Testis (tissue), 3 donors: ENCODE measurements around the gene ATAD3C. TPM values are rescaled to one million over a fixed set of nuclear protein-coding genes. Genes with fewer than 3 reads are reported as not detected.
A peak's percentile ranks its signal among the peaks of the same experiment; 100 is the strongest.

Experiments
- DNase-seq: peaks from one replicate; pipeline ENCODE4 v3.0.0-alpha.2; 2019
- H3K27ac ChIP-seq, 2 donors: fragments of 200-600 bp; sonication (generic); one replicate each; pipeline ENCODE4 v1.5.1; 2019
- H3K27me3 ChIP-seq: fragments of 200-600 bp; sonication (generic); one replicate; pipeline ENCODE4 v1.5.1; 2019
- H3K36me3 ChIP-seq: fragments of 200-600 bp; sonication (generic); one replicate; pipeline ENCODE4 v1.5.1; 2017; ENCODE audit warnings: low read depth; ENCODE audit errors: missing control alignments
- H3K4me1 ChIP-seq: fragments of 200-600 bp; sonication (generic); one replicate; pipeline ENCODE4 v1.5.1; 2019
- H3K4me3 ChIP-seq, 2 donors: fragments of 200-600 bp; sonication (generic); one replicate each; pipeline ENCODE4 v1.5.1; 2017 to 2019
- H3K9me3 ChIP-seq: fragments of 200-600 bp; sonication (generic); one replicate; pipeline ENCODE4 v1.5.1; 2017
- CTCF ChIP-seq, 3 experiments: fragments of 450-650 bp in 2 of 3; fragments of 200-600 bp in 1 of 3; sonication (generic) in 1 of 3; IDR thresholded peaks; one replicate each; pipeline ENCODE4 v1.5.1; 2016 to 2019; ENCODE audit warnings: antibody characterized with exemption in 3 of 3, mild to moderate bottlenecking in 2 of 3, moderate library complexity in 1 of 3
- POLR2A ChIP-seq: fragments of 450-650 bp; IDR thresholded peaks from one replicate; pipeline ENCODE4 v1.6.1; 2017; ENCODE audit warnings: antibody characterized with exemption, mild to moderate bottlenecking, moderate library complexity
- WGBS, 2 donors: methylation state at CpG; one replicate each; pipeline ENCODE4 v1.1.5; 2018; 5-methylcytosine and 5-hydroxymethylcytosine counted together
- intact Hi-C: fragments of 100-400 bp; cut with DNase I; formaldehyde crosslinking; loops from one replicate; pipeline ENCODE4 v1.15.1; 2023; ENCODE audit warnings: low total_unique reads
- polyA plus RNA-seq: library from polyadenylated mRNA; stranded (reverse); fragments of 350-450 nt; fragmentation: Illumina TruSeq; extraction: RNeasy Lipid Tissue Mini Kit (QIAGEN cat#74804); gene quantifications from one replicate; pipeline ENCODE4 v1.2.3, GENCODE V29; 2014; ENCODE audit warnings: low read depth, low replicate concordance; ENCODE audit not compliant: insufficient read depth
- total RNA-seq, 2 donors: library from RNA; depleted of rRNA; stranded (reverse); fragments of >200 nt; gene quantifications; one replicate each; pipeline ENCODE4 v1.2.3, GENCODE V29; 2016

The ATAD3C gene
- total and polyA plus RNA-seq, 3 donors from 2014 or later: 1.3 to 3.0 (median 1.5) TPM

DNA sequence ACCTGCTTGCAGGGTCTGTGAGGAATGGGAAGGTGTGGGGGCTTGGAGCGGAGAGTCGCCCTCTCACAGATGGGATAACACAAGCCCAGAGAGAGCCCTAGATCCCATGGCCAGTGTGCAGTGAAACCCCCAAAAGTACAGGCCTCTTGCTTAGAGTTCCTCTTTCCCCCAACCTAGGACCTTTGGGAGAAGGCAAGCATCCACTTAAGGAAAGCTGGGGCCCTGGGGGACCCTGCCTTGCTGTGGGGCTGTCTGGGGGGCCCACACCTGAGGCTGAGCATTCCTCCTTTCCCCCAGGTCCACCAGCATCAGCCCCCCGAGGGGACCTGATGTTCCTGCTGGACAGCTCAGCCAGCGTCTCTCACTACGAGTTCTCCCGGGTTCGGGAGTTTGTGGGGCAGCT lies 12.9 kb upstream of the ATAD3C start:
- H3K27ac ChIP-seq: no peak overlapping the region
- H3K27me3 ChIP-seq: no peaks in the 10 kb centered on the region
- intact Hi-C loops: no loop called here
- TF ChIP-seq CTCF (IDR thresholded peaks at IDR 0.05) (no peak), POLR2A (no peak)
- H3K9me3 ChIP-seq: no peaks in the 10 kb centered on the region
- 82 to 84% methylated on average over 7 of the region's 7 CpGs for WGBS, 2 donors
- no peaks in the 10 kb centered on the region for H3K36me3 ChIP-seq
- peak overlapping the region in 1 of 2 donors; percentile 59 for H3K4me3 ChIP-seq
- peaks cover 72% of the 10 kb centered on the region for H3K4me1 ChIP-seq
- no peak for DNase-seq

GRCh38 chr1:1437033-1437903 lies 12.2 kb upstream of the ATAD3C start:
- no peaks in the 10 kb centered on the region for H3K36me3 ChIP-seq
- no peak for DNase-seq
- H3K4me3 ChIP-seq: no peak overlapping the region
- no peak for TF ChIP-seq CTCF (IDR thresholded peaks at IDR 0.05)
- TF ChIP-seq POLR2A: no peak
- peaks cover 72% of the 10 kb centered on the region for H3K4me1 ChIP-seq
- no peaks in the 10 kb centered on the region for H3K9me3 ChIP-seq
- no peak overlapping the region for H3K27ac ChIP-seq
- intact Hi-C loops: no loop called here
- no peaks in the 10 kb centered on the region for H3K27me3 ChIP-seq
- 71 to 100% methylated on average over 8 to 31 of the region's 31 CpGs for WGBS, 2 donors

DNA sequence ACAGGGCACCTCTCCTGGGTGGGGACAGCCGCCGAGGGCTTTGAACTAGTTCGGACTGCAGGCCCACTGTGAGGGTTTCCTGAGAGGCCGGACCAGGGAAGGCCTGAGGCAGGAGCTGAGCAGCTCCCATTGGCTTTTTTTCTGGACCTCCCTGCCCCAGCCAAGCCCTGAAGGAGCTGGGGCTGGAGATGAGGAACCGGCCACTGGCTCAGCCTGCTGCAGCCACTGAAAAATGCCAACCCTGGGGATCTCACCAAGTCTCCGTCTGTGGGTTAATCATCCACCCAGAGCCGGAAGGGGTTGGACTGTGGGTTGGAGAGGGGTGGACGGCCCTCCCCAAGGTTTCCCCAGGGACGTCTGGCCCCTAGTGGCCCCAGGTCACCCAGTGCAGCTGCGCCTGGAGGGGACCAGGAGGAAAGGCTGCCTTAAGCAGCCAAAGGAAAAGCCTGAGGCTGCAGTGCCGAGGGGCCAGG lies 11.5 kb upstream of the ATAD3C start:
- Histone ChIP-seq H3K4me1 (peaks cover 67% of the 10 kb centered on the region), H3K36me3 (no peaks in the 10 kb centered on the region), H3K27ac (no peak overlapping the region), H3K27me3 (no peaks in the 10 kb centered on the region), H3K4me3 (no peak overlapping the region), H3K9me3 (no peaks in the 10 kb centered on the region)
- intact Hi-C loops: no loop called here
- WGBS, 2 donors: 68 to 73% methylated on average over 7 to 11 of the region's 11 CpGs
- DNase-seq: no peak
- TF ChIP-seq CTCF (IDR thresholded peaks at IDR 0.05): no peak
- no peak for TF ChIP-seq POLR2A

- no peak overlapping the region for H3K27ac ChIP-seq
- 61 to 76% methylated on average over 21 to 44 of the region's 45 CpGs for WGBS, 2 donors
- H3K36me3 ChIP-seq: no peaks in the 10 kb centered on the region
- no peaks in the 10 kb centered on the region for H3K27me3 ChIP-seq
- no peaks in the 10 kb centered on the region for H3K9me3 ChIP-seq
- no peak for DNase-seq
- no peak overlapping the region for H3K4me3 ChIP-seq
- TF ChIP-seq POLR2A: no peak
- TF ChIP-seq CTCF (IDR thresholded peaks at IDR 0.05): no peak
- H3K4me1 ChIP-seq: peaks cover 59% of the 10 kb centered on the region
- intact Hi-C loops: no loop called here
These were observed 10.7 kb upstream of the ATAD3C start for GRCh38 chr1:1438531-1439381.
